ENCODE data around the gene PLCL1.
"Not testable (repeated sequence)": the region's sequence is repeated elsewhere in the genome, so short reads cannot be mapped to it uniquely, and the experiment has no call there.

PLCL1 gene

DNA sequence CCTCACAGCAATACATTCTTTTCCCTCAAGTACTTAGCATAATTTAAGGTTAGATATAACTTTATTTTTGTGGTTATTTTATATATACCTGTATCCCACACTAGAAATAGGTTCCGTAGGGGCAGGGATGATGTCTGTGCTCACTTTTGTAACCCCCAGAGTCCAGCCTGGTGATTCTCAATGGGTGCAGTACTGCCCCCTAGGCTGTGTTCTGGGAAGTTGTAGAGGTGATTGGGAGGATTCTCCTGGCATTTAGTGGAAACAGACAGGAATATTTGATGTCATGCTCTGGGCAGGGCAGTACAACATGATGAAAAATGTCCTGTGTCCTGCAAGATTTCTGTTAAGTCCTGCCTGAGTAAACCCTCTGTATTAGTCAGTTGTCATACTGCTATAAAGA lies 333.3 kb downstream of the PLCL1 start:
- no peak for DNase-seq

GRCh38 chr2:198141726-198142125 lies 337.3 kb downstream of the PLCL1 start:
- no peak for DNase-seq

DNA sequence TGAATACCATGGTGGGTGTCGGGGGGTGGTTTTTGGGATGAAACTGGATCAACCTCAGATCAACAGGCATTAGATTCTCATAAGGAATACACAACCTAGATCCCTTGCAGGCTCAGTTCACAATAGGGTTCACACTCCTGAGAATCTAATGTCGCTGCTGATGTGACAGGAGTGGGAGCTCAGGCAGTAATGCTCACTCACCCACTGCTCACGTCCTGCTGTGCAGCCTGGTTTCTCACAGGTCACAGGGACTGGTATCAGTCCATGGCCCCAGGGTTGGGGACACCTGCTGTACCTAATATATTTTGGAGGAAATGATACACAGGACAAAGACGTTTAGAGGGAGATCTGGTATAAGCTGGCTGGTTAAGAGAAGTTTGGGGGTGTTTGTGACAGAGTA lies 338.8 kb downstream of the PLCL1 start:
- no peak for DNase-seq

- DNase-seq: no peak
Measured at GRCh38 chr2:198143793-198144192, 339.4 kb downstream of the PLCL1 start.

DNA sequence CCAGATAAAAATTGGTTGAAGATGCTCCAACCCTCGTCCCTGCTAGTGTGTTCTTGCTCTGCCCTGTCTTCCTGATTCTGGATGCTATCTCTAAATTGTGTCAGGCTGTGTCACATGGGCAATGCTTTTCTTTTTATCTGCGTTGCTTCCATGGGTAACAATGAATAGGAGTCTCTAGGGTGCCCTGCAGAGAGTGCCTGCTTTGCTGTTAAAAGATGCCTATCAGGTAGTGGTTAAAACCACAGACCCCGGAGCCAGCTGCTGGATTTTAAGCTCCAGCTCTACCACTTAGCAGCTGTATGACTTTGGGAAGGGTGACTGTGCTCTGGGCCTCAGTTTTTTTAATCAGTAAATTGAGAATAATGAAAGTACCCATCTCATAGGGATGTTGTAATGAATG lies 340.3 kb downstream of the PLCL1 start:
- no peak for DNase-seq

- DNase-seq: no peak
Measured at GRCh38 chr2:198146346-198146940, 342.1 kb downstream of the PLCL1 start.

DNA sequence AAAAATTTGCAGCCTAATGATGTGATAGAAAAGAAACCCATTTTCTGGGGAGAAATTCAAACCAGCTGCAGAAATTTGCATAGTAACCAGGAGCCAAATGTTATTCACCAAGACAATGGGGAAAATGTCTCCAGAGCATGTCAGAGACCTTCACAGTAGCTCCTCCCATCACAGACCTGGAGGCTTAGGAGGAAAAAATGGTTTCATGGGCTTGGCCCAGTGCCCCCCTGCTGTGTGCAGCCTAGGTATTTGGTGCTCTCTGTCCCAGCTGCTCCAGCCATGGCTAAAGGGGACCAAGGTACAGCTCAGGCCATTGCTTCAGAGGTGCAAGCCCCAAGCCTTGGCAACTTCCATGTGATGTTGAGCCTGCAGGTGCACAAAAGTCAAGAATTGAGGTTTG lies 352.9 kb downstream of the PLCL1 start:
- DNase-seq: no peak

GRCh38 chr2:198161151-198161550 lies 356.8 kb downstream of the PLCL1 start:
- no peak for DNase-seq

DNA sequence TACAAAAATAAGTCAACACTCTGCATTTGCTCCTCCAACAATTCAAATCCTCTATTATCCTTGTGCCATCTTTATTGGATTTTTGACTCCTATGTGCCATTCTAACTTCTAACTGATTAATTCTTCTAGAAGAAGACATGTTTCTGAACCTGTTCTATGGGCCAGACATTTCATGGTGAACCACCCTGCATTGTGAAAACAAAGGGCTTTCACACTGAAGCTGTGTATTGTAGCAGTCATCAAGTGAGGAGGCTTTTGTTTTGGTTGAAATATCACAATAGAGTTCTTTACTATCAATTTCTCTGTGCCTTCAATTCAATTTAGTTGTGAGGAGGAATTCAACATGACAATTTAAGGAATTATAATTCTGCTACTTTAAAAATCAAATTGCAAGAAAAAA lies 357.9 kb downstream of the PLCL1 start:
- DNase-seq: no peak

- DNase-seq: no peak
Measured at GRCh38 chr2:198164843-198165242, 360.4 kb downstream of the PLCL1 start.

- no peak for DNase-seq
Measured at GRCh38 chr2:198165289-198165688, 360.9 kb downstream of the PLCL1 start.

- DNase-seq: no peak
Measured at GRCh38 chr2:198167346-198167745, 363.0 kb downstream of the PLCL1 start.

DNA sequence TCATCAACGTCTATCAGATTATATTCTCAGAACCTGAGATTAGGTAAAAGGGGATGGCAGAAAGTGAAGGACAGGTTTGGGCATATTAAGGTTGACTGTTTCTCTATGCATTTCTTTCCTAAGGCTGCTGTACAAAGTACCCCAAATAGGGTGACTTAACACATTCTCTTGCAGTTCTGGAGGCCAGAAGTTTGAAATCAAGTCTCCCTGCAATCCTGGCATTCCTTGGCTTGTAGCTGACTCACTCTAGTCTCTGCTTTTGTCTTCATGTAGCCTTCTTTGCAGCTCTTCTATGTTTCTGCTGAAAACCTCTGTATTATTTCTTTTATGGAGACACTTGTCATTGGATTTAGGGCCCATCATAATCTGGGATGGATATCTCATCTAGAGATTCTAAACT lies 364.3 kb downstream of the PLCL1 start:
- no peak for DNase-seq

- no peak for DNase-seq
Measured at GRCh38 chr2:198173242-198173641, 368.8 kb downstream of the PLCL1 start.

- DNase-seq: no peak
Measured at GRCh38 chr2:198173864-198174263, 369.5 kb downstream of the PLCL1 start.

- no peak for DNase-seq
Measured at GRCh38 chr2:198175271-198175670, 370.9 kb downstream of the PLCL1 start.

- no peak for DNase-seq
Measured at GRCh38 chr2:198177040-198177439, 372.6 kb downstream of the PLCL1 start.

- DNase-seq: no peak
Measured at GRCh38 chr2:198178766-198179165, 374.4 kb downstream of the PLCL1 start.

DNA sequence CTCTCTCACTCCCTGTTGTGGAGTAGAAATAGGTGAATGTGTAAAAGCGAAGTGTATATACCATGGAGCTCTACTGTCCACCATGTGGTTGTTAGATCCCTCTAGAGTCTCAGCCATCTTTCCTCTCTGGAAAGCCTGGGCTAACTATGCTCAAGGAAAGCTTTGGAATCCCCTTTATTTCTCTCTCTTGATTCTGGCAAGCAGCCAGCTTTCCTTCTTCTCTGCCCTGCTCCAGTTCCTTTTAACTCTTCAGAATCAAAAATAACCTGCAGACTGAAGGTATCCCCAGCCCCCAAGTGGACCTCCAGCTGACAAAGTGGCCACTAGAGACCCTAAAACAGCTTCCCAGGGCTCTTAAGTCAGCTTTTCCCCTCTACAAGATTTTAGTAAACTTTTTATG lies 381.9 kb downstream of the PLCL1 start:
- no peak for DNase-seq

GRCh38 chr2:198187841-198188240 lies 383.4 kb downstream of the PLCL1 start:
- DNase-seq: no peak

DNA sequence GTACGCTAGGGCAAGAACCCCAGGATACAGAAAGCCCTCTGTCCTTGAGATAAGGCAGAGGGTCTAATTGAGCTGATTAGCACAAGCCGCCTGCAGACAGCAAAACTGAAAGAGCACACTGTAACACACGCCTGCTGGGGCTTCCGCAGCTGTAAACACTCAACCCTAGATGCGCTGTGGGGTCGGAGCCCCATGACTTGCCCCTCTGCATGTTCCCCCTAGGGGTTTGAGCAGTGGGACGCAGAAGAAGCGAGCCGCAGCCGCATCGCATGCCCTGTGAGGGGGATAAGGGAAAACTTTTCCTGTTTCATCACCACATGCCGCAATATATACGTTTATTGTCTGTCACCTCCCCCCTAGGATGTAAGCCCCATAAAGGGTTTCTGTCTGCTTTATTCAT lies 384.6 kb downstream of the PLCL1 start:
- no peak for DNase-seq

DNA sequence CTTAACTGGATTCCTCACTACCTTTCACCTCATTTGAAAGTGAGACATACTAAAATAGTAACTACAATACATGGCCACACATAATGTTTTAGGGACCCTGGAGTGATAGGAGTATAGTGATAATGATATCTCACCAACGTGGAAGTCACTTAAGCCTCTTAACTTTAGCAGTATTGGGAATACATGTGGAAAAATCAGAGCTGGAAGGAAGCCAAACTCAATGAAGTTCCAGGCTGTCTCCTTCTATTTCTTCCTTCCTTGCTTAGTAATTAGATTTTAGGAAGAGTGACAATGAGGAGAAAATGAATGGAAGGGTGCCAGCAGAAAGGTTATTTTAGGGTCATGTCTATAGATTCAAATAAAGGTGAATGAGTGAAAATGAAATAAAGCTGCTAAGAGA lies 387.3 kb downstream of the PLCL1 start:
- DNase-seq: no peak

GRCh38 chr2:198196556-198196955 lies 392.2 kb downstream of the PLCL1 start:
- not testable (repeated sequence) for DNase-seq
